ENCODE measurements around the gene SNRPD1.
A peak's percentile ranks its signal among the peaks of the same experiment; 100 is the strongest.
"Not testable (repeated sequence)": the region's sequence is repeated elsewhere in the genome, so short reads cannot be mapped to it uniquely, and the experiment has no call there.

The SNRPD1 gene

DNA sequence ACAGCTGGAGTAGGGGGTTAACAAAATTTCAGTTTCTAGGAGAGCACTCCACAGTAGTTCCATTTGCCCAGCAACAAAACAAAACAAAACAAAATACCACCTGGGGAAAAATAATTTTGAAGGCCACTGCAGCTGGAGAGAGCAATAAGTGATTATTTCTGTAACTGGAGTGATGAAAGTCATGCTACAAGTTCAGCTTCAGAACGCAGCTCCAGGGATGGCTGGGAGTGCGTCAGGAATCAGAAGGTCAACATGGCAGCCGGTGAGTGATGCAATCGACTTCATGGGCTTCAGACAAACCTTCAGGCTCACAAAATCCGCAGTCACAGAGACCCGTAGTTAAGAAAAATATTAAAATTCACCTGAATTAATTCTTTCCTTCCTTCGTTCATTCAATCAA lies 51.5 kb downstream of the SNRPD1 start:
- TF ChIP-seq POLR2A (IDR thresholded peaks at IDR 0.05; ENCODE audit: low read length) (no peak), GATA1 (IDR thresholded peaks at IDR 0.05; ENCODE audit: low read depth, low read length) (no peak)
- no peak for DNase-seq

- TF ChIP-seq POLR2A (IDR thresholded peaks at IDR 0.05; ENCODE audit: low read length) (no peak), GATA1 (IDR thresholded peaks at IDR 0.05; ENCODE audit: low read depth, low read length) (no peak)
- no peak for DNase-seq
Measured at GRCh38 chr18:21664069-21664468, 52.0 kb downstream of the SNRPD1 start.

DNA sequence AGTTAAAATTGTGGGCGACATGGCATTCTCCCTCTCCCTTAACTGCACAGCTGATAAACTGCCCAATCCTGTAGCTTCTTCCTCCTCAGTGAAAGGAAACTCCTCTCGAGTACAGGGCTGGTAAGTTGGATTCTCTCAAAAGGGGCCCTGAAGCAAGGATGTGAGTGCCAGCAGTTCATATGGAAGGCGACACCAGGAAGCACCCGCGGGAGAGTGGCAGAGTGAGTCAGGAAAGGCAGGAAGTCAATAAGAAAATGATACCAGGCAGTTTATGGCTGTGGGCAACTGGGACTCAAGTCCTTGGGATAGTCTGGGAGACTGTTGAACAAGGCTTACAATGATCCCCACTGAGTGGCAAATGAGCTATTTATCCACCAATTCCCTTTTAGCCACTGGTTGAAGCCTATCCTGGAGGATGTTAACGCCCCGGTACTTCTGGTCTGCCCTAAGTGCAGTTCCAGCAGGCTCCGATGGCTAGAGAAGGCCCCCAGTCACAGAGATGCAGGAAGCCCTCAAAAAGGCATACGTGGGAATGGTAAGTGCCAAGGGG lies 57.7 kb downstream of the SNRPD1 start:
- no peak for TF ChIP-seq GATA1 (IDR thresholded peaks at IDR 0.05; ENCODE audit: low read depth, low read length)
- no peak for TF ChIP-seq POLR2A (IDR thresholded peaks at IDR 0.05; ENCODE audit: low read length)
- no peak for DNase-seq

- no peak for DNase-seq
Measured at GRCh38 chr18:21672521-21673267, 60.6 kb downstream of the SNRPD1 start.

DNA sequence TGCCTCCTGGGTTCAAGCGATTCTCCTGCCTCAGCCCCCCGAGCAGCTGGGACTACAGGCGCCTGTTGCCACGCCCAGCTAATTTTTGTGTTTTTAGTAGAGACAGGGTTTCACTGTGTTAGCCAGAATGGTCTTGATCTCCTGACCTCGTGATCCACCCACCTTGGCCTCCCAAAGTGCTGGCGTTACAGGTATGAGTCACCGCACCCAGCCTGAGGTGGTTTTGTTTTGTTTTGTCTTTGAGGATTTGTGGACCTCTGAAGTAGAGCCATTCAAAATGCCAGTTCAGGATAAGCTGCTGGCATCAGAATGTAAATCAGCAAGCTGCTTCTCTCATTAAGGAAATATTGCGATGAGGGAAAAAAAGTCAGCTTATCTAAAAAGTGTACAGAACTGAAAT lies 63.2 kb downstream of the SNRPD1 start:
- DNase-seq = not testable (repeated sequence)

More at GRCh38 chr18:21672521-21673267, 60.6 kb downstream of the SNRPD1 start:
- TF ChIP-seq GATA1 (IDR thresholded peaks at IDR 0.05; ENCODE audit: low read depth, low read length) = no peak
- TF ChIP-seq POLR2A (IDR thresholded peaks at IDR 0.05; ENCODE audit: low read length) = no peak

GRCh38 chr18:21678859-21679258 lies 66.7 kb downstream of the SNRPD1 start:
- no peak for TF ChIP-seq GATA1 (IDR thresholded peaks at IDR 0.05; ENCODE audit: low read depth, low read length)
- no peak for TF ChIP-seq POLR2A (IDR thresholded peaks at IDR 0.05; ENCODE audit: low read length)
- DNase-seq = no peak

DNA sequence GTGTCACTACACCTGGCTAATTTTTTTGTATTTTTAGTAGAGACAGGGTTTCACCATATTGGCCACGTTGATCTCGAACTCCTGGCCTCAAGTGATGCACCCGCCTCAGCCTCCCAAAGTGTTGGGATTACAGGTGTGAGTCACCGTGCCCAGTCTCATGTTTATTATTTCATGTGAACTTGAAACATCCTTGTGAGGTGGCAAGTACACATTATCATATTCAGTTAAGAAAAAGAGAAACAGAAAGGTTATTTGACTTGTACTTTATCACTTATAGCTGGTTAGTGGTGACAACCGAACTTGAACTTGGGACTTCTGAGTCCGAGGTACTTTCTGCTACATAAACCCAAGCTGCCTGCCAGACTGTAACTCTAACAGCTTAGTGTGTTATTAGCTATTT lies 68.0 kb downstream of the SNRPD1 start:
- DNase-seq = no peak
- no peak for TF ChIP-seq GATA1 (IDR thresholded peaks at IDR 0.05; ENCODE audit: low read depth, low read length)
- TF ChIP-seq POLR2A (IDR thresholded peaks at IDR 0.05; ENCODE audit: low read length) = no peak

GRCh38 chr18:21682371-21683051 lies 70.4 kb downstream of the SNRPD1 start:
- peak; percentile 59 to 80 for DNase-seq
- TF ChIP-seq POLR2A (IDR thresholded peaks at IDR 0.05; ENCODE audit: low read length) (no peak), GATA1 (IDR thresholded peaks at IDR 0.05; ENCODE audit: low read depth, low read length) (no peak)
